Smooth muscle cell (in vitro differentiated cells): Measurements from ENCODE around the gene OR52B6. TPM values are rescaled to one million over a fixed set of nuclear protein-coding genes. Genes with fewer than 3 reads are reported as not detected.

Experiments
- DNase-seq: peaks from one replicate; lab custom pipeline; 2025; ENCODE audit not compliant: unreplicated experiment; lab: John Stamatoyannopoulos, UW
- H2AFZ ChIP-seq: fragments of 200-600 bp; sonication (generic); 2 replicates; pipeline ENCODE4 v1.6.0; 2016; ENCODE audit warnings: antibody characterized with exemption, low read depth, mild to moderate bottlenecking
- H3F3A ChIP-seq: fragments of 200-600 bp; sonication (generic); 2 replicates; pipeline ENCODE4 v1.6.0; 2017; ENCODE audit warnings: antibody characterized with exemption, low read depth
- H3K27ac ChIP-seq: fragments of 200-600 bp; sonication (generic); 2 replicates; pipeline ENCODE4 v1.5.1; 2016; ENCODE audit warnings: low read depth, mild to moderate bottlenecking
- H3K27me3 ChIP-seq: fragments of 200-600 bp; sonication (generic); 2 replicates; pipeline ENCODE4 v1.6.1; 2016; ENCODE audit warnings: low read depth, mild to moderate bottlenecking
- H3K36me3 ChIP-seq: fragments of 200-600 bp; sonication (generic); 2 replicates; pipeline ENCODE4 v1.5.1; 2016; ENCODE audit warnings: low read depth
- H3K4me1 ChIP-seq: fragments of 200-600 bp; sonication (generic); 2 replicates; pipeline ENCODE4 v1.5.1; 2016; ENCODE audit warnings: low read depth
- H3K4me2 ChIP-seq: fragments of 200-600 bp; sonication (generic); 2 replicates; pipeline ENCODE4 v1.6.0; 2016; ENCODE audit warnings: mild to moderate bottlenecking
- H3K4me3 ChIP-seq: fragments of 200-600 bp; sonication (generic); 2 replicates; pipeline ENCODE4 v1.5.1; 2016; ENCODE audit warnings: mild to moderate bottlenecking
- H3K79me2 ChIP-seq: fragments of 200-600 bp; sonication (generic); 2 replicates; pipeline ENCODE4 v1.6.0; 2016; ENCODE audit warnings: low read depth, mild to moderate bottlenecking
- H3K9ac ChIP-seq: fragments of 200-600 bp; sonication (generic); 2 replicates; pipeline ENCODE4 v1.6.0; 2016; ENCODE audit warnings: low read depth
- H3K9me3 ChIP-seq: fragments of 200-600 bp; sonication (generic); replicated peaks from 2 replicates; pipeline ENCODE4 v1.5.1; 2016; ENCODE audit warnings: low read depth
- H4K20me1 ChIP-seq: fragments of 200-600 bp; sonication (generic); 2 replicates; pipeline ENCODE4 v1.6.0; 2016; ENCODE audit warnings: low read depth
- WGBS: methylation state at CpG from one replicate; pipeline ENCODE4 v1.1.7; 2016; ENCODE audit warnings: low lambda C conversion rate; 5-methylcytosine and 5-hydroxymethylcytosine counted together
- polyA plus RNA-seq: library from polyadenylated mRNA; unstranded; fragments of >200 nt; fragmentation: Nextera tagmentation; extraction: Ambion mirVana; gene quantifications from 2 replicates; pipeline ENCODE4 v1.2.1, GENCODE V29; 2016
- total RNA-seq: library from RNA; depleted of rRNA; stranded (reverse); fragments of >200 nt; gene quantifications from 2 replicates; pipeline ENCODE4 v1.2.3, GENCODE V29; 2014
- TF ChIP-seq, protein P1 (sequence below): fragments of 200-600 bp; sonication (generic); IDR thresholded peaks from 2 replicates; pipeline ENCODE4 v1.5.1; 2017; ENCODE audit warnings: borderline replicate concordance, mild to moderate bottlenecking, antibody characterized with exemption; ENCODE audit not compliant: insufficient read depth, poor library complexity, severe bottlenecking

The OR52B6 gene
- total and polyA plus RNA-seq, 2 experiments from 2014 or later: not detected

DNA sequence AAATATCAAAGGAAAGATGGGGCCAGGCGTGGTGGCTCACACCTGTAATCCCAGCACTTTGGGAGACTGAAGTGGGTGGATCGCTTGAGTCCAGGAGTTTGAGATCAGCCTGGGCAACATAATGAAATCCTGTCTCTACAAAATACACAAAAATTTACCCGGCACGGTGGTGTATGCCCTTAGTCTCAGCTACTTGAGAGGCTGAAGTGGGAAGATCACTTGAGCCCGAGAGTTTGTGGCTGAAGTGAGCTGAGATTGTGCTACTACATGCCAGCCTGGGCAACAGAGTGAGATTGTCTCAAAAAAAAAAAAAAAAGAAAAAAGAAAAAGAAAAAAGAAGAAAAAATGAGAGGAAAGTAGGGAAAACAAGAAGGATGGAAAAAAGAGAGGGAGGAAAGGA is 11.9 kb downstream of the OR52B6 start:
- WGBS: 86% methylated on average over 5 of the region's 5 CpGs
- no peak for DNase-seq
- H2AFZ ChIP-seq: no peak overlapping the region
- H3K27ac ChIP-seq: no peak overlapping the region
- no peak overlapping the region for H3K4me2 ChIP-seq
- H3K9ac ChIP-seq: no peak overlapping the region
- no peaks in the 10 kb centered on the region for H4K20me1 ChIP-seq
- no peaks in the 10 kb centered on the region for H3K36me3 ChIP-seq
- H3K9me3 ChIP-seq: no peaks in the 10 kb centered on the region
- TF ChIP-seq, protein P1, sequence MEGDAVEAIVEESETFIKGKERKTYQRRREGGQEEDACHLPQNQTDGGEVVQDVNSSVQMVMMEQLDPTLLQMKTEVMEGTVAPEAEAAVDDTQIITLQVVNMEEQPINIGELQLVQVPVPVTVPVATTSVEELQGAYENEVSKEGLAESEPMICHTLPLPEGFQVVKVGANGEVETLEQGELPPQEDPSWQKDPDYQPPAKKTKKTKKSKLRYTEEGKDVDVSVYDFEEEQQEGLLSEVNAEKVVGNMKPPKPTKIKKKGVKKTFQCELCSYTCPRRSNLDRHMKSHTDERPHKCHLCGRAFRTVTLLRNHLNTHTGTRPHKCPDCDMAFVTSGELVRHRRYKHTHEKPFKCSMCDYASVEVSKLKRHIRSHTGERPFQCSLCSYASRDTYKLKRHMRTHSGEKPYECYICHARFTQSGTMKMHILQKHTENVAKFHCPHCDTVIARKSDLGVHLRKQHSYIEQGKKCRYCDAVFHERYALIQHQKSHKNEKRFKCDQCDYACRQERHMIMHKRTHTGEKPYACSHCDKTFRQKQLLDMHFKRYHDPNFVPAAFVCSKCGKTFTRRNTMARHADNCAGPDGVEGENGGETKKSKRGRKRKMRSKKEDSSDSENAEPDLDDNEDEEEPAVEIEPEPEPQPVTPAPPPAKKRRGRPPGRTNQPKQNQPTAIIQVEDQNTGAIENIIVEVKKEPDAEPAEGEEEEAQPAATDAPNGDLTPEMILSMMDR: no peak
- H3K4me1 ChIP-seq: no peaks in the 10 kb centered on the region
- no peak overlapping the region for H3K4me3 ChIP-seq
- no peaks in the 10 kb centered on the region for H3K27me3 ChIP-seq
- H3F3A ChIP-seq: peaks cover 10% of the 10 kb centered on the region
- H3K79me2 ChIP-seq: no peaks in the 10 kb centered on the region

DNA sequence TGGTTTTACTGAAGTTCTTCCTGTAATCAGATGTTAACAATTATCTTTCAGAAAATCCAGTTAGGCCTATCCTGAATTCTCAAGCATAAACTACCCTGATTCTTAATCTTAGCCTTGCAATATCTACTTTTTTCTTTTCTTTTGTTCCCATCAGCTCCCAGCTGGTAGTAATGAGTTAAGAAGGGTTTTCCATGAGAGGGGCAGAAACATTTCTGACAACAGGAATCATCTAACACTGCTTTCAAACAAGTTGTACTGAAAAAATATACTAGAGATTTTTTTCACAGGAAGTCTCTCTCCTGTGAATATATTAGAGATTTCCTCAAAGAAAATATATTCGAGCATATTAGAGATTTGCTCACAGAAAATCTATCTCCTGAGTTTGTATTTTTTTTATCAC is 12.5 kb downstream of the OR52B6 start:
- Histone ChIP-seq H3F3A (peaks cover 10% of the 10 kb centered on the region), H3K4me1 (no peaks in the 10 kb centered on the region), H3K4me3 (no peak overlapping the region), H3K4me2 (no peak overlapping the region), H3K27me3 (no peaks in the 10 kb centered on the region), H3K9ac (no peak overlapping the region), H4K20me1 (no peaks in the 10 kb centered on the region), H3K27ac (no peak overlapping the region), H3K36me3 (no peaks in the 10 kb centered on the region), H2AFZ (no peak overlapping the region), H3K9me3 (no peaks in the 10 kb centered on the region), H3K79me2 (no peaks in the 10 kb centered on the region)
- WGBS: 88% methylated on average over 1 of the region's 1 CpG
- TF ChIP-seq, protein P1: no peak
- DNase-seq: no peak

DNA sequence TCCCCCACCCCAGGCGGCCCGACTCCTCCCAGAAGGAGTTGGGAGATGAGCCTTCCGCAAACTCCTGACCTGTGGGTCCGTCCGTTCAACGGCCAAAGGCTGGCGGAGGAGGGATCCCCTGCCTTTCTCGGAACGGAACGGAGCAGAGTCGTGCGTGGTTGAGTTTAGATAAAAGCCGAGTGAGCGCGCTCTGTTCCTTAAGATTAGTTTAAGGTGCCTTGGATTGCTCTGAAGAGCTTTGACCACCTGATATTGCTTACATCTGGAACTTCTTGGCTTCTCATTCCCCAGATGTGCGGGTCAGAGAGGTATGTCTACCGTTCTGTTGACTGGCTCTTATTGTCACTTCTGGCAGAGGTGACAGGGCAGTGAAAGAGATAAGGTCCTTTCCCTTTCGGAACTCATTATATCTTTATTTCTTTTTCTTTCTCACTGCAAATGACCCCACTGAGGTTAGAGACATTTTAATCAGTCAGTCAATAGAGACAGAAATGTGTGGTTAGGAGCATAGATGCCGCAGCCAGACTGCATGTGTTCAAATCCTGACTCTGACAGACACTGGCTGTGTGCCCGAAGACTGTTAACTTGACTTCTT is 16.0 kb downstream of the OR52B6 start, which contains the start of gene TRIM6:
Gene TRIM6 (plus strand): TSS at position 31 of the 595 bp plus-strand sequence. CDS start 261 bp downstream, at position 292.
- 4% methylated on average over 20 of the region's 20 CpGs for WGBS
- Histone ChIP-seq H3F3A (peaks cover 14% of the 10 kb centered on the region), H2AFZ (peak within 1 kb of the TSS; percentile 93), H3K79me2 (no peaks in the 10 kb centered on the region), H3K9me3 (no peaks in the 10 kb centered on the region), H3K4me1 (no peaks in the 10 kb centered on the region), H4K20me1 (no peaks in the 10 kb centered on the region), H3K36me3 (no peaks in the 10 kb centered on the region), H3K9ac (peak within 1 kb of the TSS; percentile 77), H3K27ac (peak within 1 kb of the TSS; percentile 57), H3K4me2 (peak within 1 kb of the TSS; percentile 90), H3K4me3 (peak within 1 kb of the TSS; percentile 63), H3K27me3 (no peaks in the 10 kb centered on the region)
- TF ChIP-seq, protein P1: no peak
- DNase-seq: no peak

DNA sequence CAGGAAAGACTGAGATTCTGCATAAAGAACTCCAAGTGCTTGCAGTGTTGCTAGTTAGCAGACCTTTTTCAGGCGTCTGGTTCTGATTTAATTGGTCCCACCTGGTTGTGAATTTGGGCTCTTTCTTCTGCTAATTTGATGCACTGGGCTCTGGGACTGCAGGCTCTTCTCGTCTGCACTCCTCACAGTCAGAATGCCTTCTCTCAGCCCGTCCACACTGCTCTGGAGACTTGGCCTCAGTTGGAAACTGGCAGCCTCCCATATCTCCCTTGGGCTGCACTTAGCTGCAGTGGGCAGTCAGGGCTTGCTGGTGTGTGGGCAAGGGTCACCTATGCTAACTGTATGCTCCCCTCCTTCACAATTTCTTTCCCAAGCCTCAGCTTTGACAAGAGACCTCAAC is 17.3 kb downstream of the OR52B6 start:
- Histone ChIP-seq H3K4me3 (peak overlapping the region; percentile 3), H3K9me3 (no peaks in the 10 kb centered on the region), H2AFZ (no peak overlapping the region), H4K20me1 (no peaks in the 10 kb centered on the region), H3K79me2 (no peaks in the 10 kb centered on the region), H3K36me3 (no peaks in the 10 kb centered on the region), H3K4me2 (peak overlapping the region; percentile 90), H3K27me3 (no peaks in the 10 kb centered on the region), H3K4me1 (no peaks in the 10 kb centered on the region), H3K27ac (no peak overlapping the region), H3F3A (peaks cover 14% of the 10 kb centered on the region), H3K9ac (no peak overlapping the region)
- TF ChIP-seq, protein P1: no peak
- 47% methylated on average over 3 of the region's 3 CpGs for whole genome bisulfite sequencing
- no peak for DNase-seq
